DND-41 (cell line): ENCODE measurements around the gene UGCG.
"Not testable (repeated sequence)": the region's sequence is repeated elsewhere in the genome, so short reads cannot be mapped to it uniquely, and the experiment has no call there.

Experiments used
- ATAC-seq: fragments of 200-7000 bp; cut with Tn5 transposase; 3 replicates; pipeline ENCODE4 v1.9.1; 2021; ENCODE audit warnings: low read depth; ENCODE audit not compliant: insufficient read depth
- DNase-seq: peaks from one replicate; pipeline ENCODE4 v3.0.0-alpha.2; 2020
- H2AFZ ChIP-seq: 2 replicates; pipeline ENCODE4 v1.6.0; 2012; ENCODE audit warnings: low read depth, low read length
- H3K27ac ChIP-seq: 2 replicates; pipeline ENCODE4 v1.5.1; 2012; ENCODE audit warnings: low read length, inconsistent platforms
- H3K27me3 ChIP-seq: fragments of 200-600 bp; sonication (generic); 2 replicates; pipeline ENCODE4 v1.6.0; 2012; ENCODE audit warnings: low read length, mild to moderate bottlenecking, inconsistent platforms; ENCODE audit not compliant: insufficient read depth, poor library complexity
- H3K36me3 ChIP-seq: 2 replicates; pipeline ENCODE4 v1.5.1; 2012; ENCODE audit warnings: low read length, inconsistent platforms; ENCODE audit not compliant: insufficient read depth
- H3K4me1 ChIP-seq: 2 replicates; pipeline ENCODE4 v1.5.1; 2012; ENCODE audit warnings: mild to moderate bottlenecking, low read length; ENCODE audit not compliant: insufficient read depth
- H3K4me2 ChIP-seq: 2 replicates; pipeline ENCODE4 v1.6.0; 2012; ENCODE audit warnings: mild to moderate bottlenecking, moderate library complexity, low read length, inconsistent platforms; ENCODE audit not compliant: insufficient read depth
- H3K4me3 ChIP-seq, 2 experiments: fragments of 200-600 bp in 1 of 2; shearing (Covaris generic) in 1 of 2; 2 replicates each; pipeline ENCODE4 v1.5.1; 2012 to 2016; ENCODE audit warnings: inconsistent platforms in 2 of 2, low read length in 2 of 2, mild to moderate bottlenecking in 2 of 2, low read depth in 1 of 2, moderate library complexity in 1 of 2
- H3K79me2 ChIP-seq: 2 replicates; pipeline ENCODE4 v1.6.0; 2012; ENCODE audit warnings: low read length, inconsistent platforms; ENCODE audit not compliant: insufficient read depth
- H3K9ac ChIP-seq: 2 replicates; pipeline ENCODE4 v1.6.0; 2012; ENCODE audit warnings: low read depth, mild to moderate bottlenecking, inconsistent platforms, low read length, moderate library complexity
- H3K9me3 ChIP-seq: 2 replicates; pipeline ENCODE4 v1.5.1; 2012; ENCODE audit warnings: low read length, moderate library complexity, mild to moderate bottlenecking, inconsistent platforms; ENCODE audit not compliant: insufficient read depth, severe bottlenecking
- H4K20me1 ChIP-seq: 2 replicates; pipeline ENCODE4 v1.6.0; 2012; ENCODE audit warnings: low read length; ENCODE audit not compliant: insufficient read depth
- EZH2 ChIP-seq: IDR thresholded peaks from 3 replicates; pipeline ENCODE4 v1.6.1; 2012; ENCODE audit warnings: borderline replicate concordance, low read depth, mild to moderate bottlenecking, moderate library complexity, low read length, inconsistent platforms; ENCODE audit not compliant: severe bottlenecking
- TF ChIP-seq, protein P1 (sequence below): IDR thresholded peaks from 2 replicates; pipeline ENCODE4 v1.5.1; 2012; ENCODE audit warnings: borderline replicate concordance, low read length, moderate library complexity, mild to moderate bottlenecking; ENCODE audit not compliant: poor library complexity, severe bottlenecking; ENCODE audit errors: extremely low read depth

Gene UGCG

DNA sequence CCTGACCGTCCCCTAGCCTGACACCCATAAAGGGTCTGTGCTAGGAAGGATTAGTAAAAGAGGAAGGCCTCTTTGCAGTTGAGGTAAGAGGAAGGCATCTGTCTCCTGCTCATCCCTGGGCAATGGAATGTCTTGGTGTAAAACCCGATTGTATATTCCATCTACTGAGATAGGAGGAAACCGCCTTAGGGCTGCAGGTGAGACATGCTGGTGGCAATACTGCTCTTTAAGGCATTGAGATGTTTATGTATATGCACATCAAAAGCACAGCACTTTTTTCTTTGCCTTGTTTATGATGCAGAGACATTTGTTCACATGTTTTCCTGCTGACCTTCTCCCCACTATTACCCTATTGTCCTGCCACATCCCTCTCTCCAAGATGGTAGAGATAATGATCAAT, 20.9 kb upstream of the UGCG start:
- H3K27ac ChIP-seq, ATAC-seq, H3K9me3 ChIP-seq, H3K4me1 ChIP-seq, DNase-seq, H3K4me2 ChIP-seq, H3K27me3 ChIP-seq, H3K36me3 ChIP-seq, H3K79me2 ChIP-seq, H3K4me3 ChIP-seq, H2AFZ ChIP-seq, H4K20me1 ChIP-seq, H3K9ac ChIP-seq: not testable (repeated sequence)

DNA sequence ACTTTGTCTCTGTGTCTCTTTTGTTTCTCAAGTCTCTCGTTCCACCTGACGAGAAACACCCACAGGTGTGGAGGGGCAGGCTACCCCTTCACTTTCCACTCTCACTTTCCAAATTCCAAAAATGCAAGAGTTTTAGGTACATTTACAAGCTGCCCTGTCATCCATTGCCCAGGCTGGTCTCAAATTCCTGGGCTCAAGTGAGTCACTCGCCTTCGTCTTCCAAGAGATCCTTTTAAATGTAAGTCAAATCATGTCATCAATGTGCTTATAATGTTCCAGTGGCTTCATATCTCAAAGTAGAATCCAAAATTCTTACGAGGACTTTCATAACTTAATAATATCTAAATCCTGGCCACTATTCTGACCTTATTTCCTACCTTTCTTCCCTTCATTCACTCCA, 20.4 kb upstream of the UGCG start:
- Histone ChIP-seq H3K36me3 (no peaks in the 10 kb centered on the region), H3K4me2 (no peak overlapping the region), H3K4me3 (no peak overlapping the region)

DNA sequence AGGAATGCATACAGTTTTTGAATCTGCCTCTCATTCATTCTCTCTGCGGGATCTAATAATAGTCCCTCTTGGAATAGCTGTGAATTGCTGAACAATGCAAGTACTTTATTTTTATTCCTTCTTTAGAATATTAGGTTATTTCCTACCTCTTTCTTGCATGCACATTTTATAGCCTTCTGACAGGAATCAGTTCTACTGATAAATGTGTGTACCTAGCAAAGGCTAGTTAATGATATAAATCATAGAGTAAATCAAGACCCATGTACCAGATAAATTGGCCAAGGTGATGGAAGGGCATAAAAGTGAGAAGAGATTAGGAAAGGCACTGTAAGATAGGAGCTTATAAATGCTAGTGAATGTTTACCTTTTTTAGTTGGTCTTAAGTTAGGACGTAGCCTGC, 19.2 kb upstream of the UGCG start:
- Histone ChIP-seq H2AFZ (no peak overlapping the region), H3K9me3 (no peaks in the 10 kb centered on the region), H3K4me2 (no peak overlapping the region), H3K27me3 (no peaks in the 10 kb centered on the region), H3K79me2 (no peaks in the 10 kb centered on the region), H3K9ac (no peak overlapping the region), H4K20me1 (no peaks in the 10 kb centered on the region), H3K36me3 (no peaks in the 10 kb centered on the region), H3K4me3 (no peak overlapping the region), H3K27ac (no peak overlapping the region), H3K4me1 (no peaks in the 10 kb centered on the region)
- DNase-seq (no peak), ATAC-seq (no peak)
- no peak for TF ChIP-seq EZH2
- TF ChIP-seq, protein P1, sequence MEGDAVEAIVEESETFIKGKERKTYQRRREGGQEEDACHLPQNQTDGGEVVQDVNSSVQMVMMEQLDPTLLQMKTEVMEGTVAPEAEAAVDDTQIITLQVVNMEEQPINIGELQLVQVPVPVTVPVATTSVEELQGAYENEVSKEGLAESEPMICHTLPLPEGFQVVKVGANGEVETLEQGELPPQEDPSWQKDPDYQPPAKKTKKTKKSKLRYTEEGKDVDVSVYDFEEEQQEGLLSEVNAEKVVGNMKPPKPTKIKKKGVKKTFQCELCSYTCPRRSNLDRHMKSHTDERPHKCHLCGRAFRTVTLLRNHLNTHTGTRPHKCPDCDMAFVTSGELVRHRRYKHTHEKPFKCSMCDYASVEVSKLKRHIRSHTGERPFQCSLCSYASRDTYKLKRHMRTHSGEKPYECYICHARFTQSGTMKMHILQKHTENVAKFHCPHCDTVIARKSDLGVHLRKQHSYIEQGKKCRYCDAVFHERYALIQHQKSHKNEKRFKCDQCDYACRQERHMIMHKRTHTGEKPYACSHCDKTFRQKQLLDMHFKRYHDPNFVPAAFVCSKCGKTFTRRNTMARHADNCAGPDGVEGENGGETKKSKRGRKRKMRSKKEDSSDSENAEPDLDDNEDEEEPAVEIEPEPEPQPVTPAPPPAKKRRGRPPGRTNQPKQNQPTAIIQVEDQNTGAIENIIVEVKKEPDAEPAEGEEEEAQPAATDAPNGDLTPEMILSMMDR, result no peak

More for the DNA sequence above, 20.4 kb upstream of the UGCG start:
- H2AFZ ChIP-seq, result no peak overlapping the region
- no peaks in the 10 kb centered on the region for H3K9me3 ChIP-seq
- DNase-seq (no peak), ATAC-seq (no peak)
- no peaks in the 10 kb centered on the region for H3K4me1 ChIP-seq
- no peaks in the 10 kb centered on the region for H3K27me3 ChIP-seq
- H3K79me2 ChIP-seq, result no peaks in the 10 kb centered on the region
- H3K27ac ChIP-seq, result no peak overlapping the region
- no peak for TF ChIP-seq EZH2
- TF ChIP-seq, protein P1, result no peak
- H3K9ac ChIP-seq, result no peak overlapping the region
- no peaks in the 10 kb centered on the region for H4K20me1 ChIP-seq

DNA sequence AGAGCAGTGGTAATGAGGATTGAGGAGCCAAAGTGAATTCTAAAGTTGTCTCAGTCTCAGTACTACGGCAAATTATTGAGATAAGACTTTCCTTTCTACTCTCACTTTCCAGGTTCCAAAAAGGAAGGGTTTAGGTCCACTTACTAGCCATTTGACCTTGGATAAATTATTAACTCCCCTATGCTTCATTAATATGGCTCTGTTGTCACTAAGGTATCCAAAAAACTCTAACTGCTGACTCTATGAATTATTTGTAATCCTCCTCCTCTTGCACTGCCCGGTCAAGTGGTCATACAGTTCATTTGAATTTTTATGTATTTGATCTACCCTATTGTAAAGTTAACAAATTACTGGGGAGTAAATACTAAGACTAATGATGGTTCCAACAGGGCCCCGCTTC, 17.7 kb upstream of the UGCG start:
- Histone ChIP-seq H3K36me3 (no peaks in the 10 kb centered on the region), H3K4me3 (no peak overlapping the region), H3K9ac (no peak overlapping the region), H3K9me3 (no peaks in the 10 kb centered on the region), H3K79me2 (no peaks in the 10 kb centered on the region), H3K27ac (no peak overlapping the region), H3K4me1 (no peaks in the 10 kb centered on the region), H3K4me2 (no peak overlapping the region), H2AFZ (no peak overlapping the region), H4K20me1 (no peaks in the 10 kb centered on the region), H3K27me3 (no peaks in the 10 kb centered on the region)
- no peak for TF ChIP-seq EZH2
- TF ChIP-seq, protein P1, result no peak
- ATAC-seq, result no peak
- no peak for DNase-seq
